ENCODE measurements around the gene FLRT1. TPM values are rescaled to one million over a fixed set of nuclear protein-coding genes. Genes with fewer than 3 reads are reported as not detected.

FLRT1 gene
- total and polyA plus RNA-seq, 2 experiments from 2014 or later = 0.76 to 1.1 TPM

GRCh38 chr11:63991558-63991957 is 44.2 kb upstream of the FLRT1 start:
- Mint-ChIP-seq H3K4me1 (peaks cover 13% of the 10 kb centered on the region), H3K4me3 (no peak overlapping the region), H3K27me3 (ENCODE audit: insufficient read depth, low read depth, poor library complexity) (peaks cover 10% of the 10 kb centered on the region), H3K27ac (no peak overlapping the region), H3K36me3 (ENCODE audit: low read depth) (peaks cover 80% of the 10 kb centered on the region), H3K9me3 (no peaks in the 10 kb centered on the region; the same call in 2 of the 3 replicates)
- Histone ChIP-seq H3K27ac (ENCODE audit: low read depth) (no peak overlapping the region), H3K36me3 (ENCODE audit: insufficient read depth) (peaks cover 12% of the 10 kb centered on the region; the same call in 1 of the 2 replicates), H3K79me2 (replicated peaks; ENCODE audit: insufficient read depth) (peaks cover 36% of the 10 kb centered on the region), H3F3A (replicated peaks; ENCODE audit: low read depth) (peaks cover 28% of the 10 kb centered on the region), H4K20me1 (replicated peaks; ENCODE audit: insufficient read depth) (peaks cover 23% of the 10 kb centered on the region), H3K4me1 (ENCODE audit: insufficient read depth) (peaks cover 9% of the 10 kb centered on the region; the same call in 1 of the 2 replicates), H3K9me2 (ENCODE audit: insufficient read depth) (no peaks in the 10 kb centered on the region), H3K4me3 (no peak overlapping the region), H2AFZ (no peak overlapping the region), H3K27me3 (ENCODE audit: insufficient read depth) (no peaks in the 10 kb centered on the region), H3K4me2 (no peak overlapping the region)
- TF ChIP-seq EZH2phosphoT487 (IDR thresholded peaks at IDR 0.05; ENCODE audit: unreplicated experiment) (no peak), NANOG (IDR thresholded peaks at IDR 0.05; ENCODE audit: borderline replicate concordance) (no peak), EZH2 (IDR thresholded peaks at IDR 0.05; ENCODE audit: low read depth, unreplicated experiment) (no peak), ZNF331 (CRISPR knock-in tag; IDR thresholded peaks at IDR 0.05; ENCODE audit: low read depth) (no peak), JUNB (IDR thresholded peaks at IDR 0.05; ENCODE audit: unreplicated experiment) (no peak), STAT1 (IDR thresholded peaks at IDR 0.05; ENCODE audit: unreplicated experiment) (no peak), POLR2AphosphoS5 (IDR thresholded peaks at IDR 0.05; ENCODE audit: low read depth) (no peak), ZNF114 (CRISPR knock-in tag; IDR thresholded peaks at IDR 0.05) (no peak), CREB1 (CRISPR knock-in tag; IDR thresholded peaks at IDR 0.05; ENCODE audit: low read depth) (no peak)
- TF ChIP-seq, protein P1, sequence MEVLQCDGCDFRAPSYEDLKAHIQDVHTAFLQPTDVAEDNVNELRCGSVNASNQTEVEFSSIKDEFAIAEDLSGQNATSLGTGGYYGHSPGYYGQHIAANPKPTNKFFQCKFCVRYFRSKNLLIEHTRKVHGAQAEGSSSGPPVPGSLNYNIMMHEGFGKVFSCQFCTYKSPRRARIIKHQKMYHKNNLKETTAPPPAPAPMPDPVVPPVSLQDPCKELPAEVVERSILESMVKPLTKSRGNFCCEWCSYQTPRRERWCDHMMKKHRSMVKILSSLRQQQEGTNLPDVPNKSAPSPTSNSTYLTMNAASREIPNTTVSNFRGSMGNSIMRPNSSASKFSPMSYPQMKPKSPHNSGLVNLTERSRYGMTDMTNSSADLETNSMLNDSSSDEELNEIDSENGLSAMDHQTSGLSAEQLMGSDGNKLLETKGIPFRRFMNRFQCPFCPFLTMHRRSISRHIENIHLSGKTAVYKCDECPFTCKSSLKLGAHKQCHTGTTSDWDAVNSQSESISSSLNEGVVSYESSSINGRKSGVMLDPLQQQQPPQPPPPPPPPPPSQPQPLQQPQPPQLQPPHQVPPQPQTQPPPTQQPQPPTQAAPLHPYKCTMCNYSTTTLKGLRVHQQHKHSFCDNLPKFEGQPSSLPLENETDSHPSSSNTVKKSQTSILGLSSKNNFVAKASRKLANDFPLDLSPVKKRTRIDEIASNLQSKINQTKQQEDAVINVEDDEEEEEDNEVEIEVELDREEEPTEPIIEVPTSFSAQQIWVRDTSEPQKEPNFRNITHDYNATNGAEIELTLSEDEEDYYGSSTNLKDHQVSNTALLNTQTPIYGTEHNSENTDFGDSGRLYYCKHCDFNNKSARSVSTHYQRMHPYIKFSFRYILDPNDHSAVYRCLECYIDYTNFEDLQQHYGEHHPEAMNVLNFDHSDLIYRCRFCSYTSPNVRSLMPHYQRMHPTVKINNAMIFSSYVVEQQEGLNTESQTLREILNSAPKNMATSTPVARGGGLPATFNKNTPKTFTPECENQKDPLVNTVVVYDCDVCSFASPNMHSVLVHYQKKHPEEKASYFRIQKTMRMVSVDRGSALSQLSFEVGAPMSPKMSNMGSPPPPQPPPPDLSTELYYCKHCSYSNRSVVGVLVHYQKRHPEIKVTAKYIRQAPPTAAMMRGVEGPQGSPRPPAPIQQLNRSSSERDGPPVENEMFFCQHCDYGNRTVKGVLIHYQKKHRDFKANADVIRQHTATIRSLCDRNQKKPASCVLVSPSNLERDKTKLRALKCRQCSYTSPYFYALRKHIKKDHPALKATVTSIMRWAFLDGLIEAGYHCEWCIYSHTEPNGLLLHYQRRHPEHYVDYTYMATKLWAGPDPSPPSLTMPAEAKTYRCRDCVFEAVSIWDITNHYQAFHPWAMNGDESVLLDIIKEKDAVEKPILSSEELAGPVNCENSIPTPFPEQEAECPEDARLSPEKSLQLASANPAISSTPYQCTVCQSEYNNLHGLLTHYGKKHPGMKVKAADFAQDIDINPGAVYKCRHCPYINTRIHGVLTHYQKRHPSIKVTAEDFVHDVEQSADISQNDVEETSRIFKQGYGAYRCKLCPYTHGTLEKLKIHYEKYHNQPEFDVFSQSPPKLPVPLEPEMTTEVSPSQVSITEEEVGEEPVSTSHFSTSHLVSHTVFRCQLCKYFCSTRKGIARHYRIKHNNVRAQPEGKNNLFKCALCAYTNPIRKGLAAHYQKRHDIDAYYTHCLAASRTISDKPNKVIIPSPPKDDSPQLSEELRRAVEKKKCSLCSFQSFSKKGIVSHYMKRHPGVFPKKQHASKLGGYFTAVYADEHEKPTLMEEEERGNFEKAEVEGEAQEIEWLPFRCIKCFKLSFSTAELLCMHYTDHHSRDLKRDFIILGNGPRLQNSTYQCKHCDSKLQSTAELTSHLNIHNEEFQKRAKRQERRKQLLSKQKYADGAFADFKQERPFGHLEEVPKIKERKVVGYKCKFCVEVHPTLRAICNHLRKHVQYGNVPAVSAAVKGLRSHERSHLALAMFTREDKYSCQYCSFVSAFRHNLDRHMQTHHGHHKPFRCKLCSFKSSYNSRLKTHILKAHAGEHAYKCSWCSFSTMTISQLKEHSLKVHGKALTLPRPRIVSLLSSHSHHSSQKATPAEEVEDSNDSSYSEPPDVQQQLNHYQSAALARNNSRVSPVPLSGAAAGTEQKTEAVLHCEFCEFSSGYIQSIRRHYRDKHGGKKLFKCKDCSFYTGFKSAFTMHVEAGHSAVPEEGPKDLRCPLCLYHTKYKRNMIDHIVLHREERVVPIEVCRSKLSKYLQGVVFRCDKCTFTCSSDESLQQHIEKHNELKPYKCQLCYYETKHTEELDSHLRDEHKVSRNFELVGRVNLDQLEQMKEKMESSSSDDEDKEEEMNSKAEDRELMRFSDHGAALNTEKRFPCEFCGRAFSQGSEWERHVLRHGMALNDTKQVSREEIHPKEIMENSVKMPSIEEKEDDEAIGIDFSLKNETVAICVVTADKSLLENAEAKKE (CRISPR knock-in tag; IDR thresholded peaks at IDR 0.05) = no peak
- TF ChIP-seq, protein P2, sequence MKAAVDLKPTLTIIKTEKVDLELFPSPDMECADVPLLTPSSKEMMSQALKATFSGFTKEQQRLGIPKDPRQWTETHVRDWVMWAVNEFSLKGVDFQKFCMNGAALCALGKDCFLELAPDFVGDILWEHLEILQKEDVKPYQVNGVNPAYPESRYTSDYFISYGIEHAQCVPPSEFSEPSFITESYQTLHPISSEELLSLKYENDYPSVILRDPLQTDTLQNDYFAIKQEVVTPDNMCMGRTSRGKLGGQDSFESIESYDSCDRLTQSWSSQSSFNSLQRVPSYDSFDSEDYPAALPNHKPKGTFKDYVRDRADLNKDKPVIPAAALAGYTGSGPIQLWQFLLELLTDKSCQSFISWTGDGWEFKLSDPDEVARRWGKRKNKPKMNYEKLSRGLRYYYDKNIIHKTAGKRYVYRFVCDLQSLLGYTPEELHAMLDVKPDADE (IDR thresholded peaks at IDR 0.05) = no peak
- TF ChIP-seq, protein P3, sequence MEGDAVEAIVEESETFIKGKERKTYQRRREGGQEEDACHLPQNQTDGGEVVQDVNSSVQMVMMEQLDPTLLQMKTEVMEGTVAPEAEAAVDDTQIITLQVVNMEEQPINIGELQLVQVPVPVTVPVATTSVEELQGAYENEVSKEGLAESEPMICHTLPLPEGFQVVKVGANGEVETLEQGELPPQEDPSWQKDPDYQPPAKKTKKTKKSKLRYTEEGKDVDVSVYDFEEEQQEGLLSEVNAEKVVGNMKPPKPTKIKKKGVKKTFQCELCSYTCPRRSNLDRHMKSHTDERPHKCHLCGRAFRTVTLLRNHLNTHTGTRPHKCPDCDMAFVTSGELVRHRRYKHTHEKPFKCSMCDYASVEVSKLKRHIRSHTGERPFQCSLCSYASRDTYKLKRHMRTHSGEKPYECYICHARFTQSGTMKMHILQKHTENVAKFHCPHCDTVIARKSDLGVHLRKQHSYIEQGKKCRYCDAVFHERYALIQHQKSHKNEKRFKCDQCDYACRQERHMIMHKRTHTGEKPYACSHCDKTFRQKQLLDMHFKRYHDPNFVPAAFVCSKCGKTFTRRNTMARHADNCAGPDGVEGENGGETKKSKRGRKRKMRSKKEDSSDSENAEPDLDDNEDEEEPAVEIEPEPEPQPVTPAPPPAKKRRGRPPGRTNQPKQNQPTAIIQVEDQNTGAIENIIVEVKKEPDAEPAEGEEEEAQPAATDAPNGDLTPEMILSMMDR (conservative IDR thresholded peaks at IDR 0.05; ENCODE audit: low read depth in 2 of 2) = no peak
- TF ChIP-seq, protein P4, sequence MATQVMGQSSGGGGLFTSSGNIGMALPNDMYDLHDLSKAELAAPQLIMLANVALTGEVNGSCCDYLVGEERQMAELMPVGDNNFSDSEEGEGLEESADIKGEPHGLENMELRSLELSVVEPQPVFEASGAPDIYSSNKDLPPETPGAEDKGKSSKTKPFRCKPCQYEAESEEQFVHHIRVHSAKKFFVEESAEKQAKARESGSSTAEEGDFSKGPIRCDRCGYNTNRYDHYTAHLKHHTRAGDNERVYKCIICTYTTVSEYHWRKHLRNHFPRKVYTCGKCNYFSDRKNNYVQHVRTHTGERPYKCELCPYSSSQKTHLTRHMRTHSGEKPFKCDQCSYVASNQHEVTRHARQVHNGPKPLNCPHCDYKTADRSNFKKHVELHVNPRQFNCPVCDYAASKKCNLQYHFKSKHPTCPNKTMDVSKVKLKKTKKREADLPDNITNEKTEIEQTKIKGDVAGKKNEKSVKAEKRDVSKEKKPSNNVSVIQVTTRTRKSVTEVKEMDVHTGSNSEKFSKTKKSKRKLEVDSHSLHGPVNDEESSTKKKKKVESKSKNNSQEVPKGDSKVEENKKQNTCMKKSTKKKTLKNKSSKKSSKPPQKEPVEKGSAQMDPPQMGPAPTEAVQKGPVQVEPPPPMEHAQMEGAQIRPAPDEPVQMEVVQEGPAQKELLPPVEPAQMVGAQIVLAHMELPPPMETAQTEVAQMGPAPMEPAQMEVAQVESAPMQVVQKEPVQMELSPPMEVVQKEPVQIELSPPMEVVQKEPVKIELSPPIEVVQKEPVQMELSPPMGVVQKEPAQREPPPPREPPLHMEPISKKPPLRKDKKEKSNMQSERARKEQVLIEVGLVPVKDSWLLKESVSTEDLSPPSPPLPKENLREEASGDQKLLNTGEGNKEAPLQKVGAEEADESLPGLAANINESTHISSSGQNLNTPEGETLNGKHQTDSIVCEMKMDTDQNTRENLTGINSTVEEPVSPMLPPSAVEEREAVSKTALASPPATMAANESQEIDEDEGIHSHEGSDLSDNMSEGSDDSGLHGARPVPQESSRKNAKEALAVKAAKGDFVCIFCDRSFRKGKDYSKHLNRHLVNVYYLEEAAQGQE (IDR thresholded peaks at IDR 0.05; ENCODE audit: unreplicated experiment) = no peak
- ATAC-seq = no peak
- no peak for DNase-seq (ENCODE audit: low spot score)
